Mesothelial cell of epicardium (in vitro differentiated cells): ENCODE results near the gene BAK1. TPM values are rescaled to one million over a fixed set of nuclear protein-coding genes. Genes with fewer than 3 reads are reported as not detected.

Experiments used
- DNase-seq, 2 experiments: peaks; one replicate each; pipeline ENCODE4 v3.0.0; 2021; ENCODE audit warnings: low spot score in 2 of 2; ENCODE audit not compliant: unreplicated experiment in 2 of 2
- H3K27ac Mint-ChIP-seq: 2 replicates; pipeline ENCODE4 v1.8.0; 2021; ENCODE audit warnings: mixed read lengths
- H3K27me3 Mint-ChIP-seq: 2 replicates; pipeline ENCODE4 v1.8.0; 2021; ENCODE audit warnings: low read depth, mixed read lengths
- H3K36me3 Mint-ChIP-seq: 2 replicates; pipeline ENCODE4 v1.8.0; 2021; ENCODE audit warnings: mixed read lengths
- H3K4me1 Mint-ChIP-seq: 2 replicates; pipeline ENCODE4 v1.8.0; 2021; ENCODE audit warnings: mixed read lengths
- H3K4me3 Mint-ChIP-seq: 2 replicates; pipeline ENCODE4 v1.8.0; 2021; ENCODE audit warnings: mild to moderate bottlenecking, moderate library complexity, mixed read lengths
- H3K9me3 Mint-ChIP-seq: 2 replicates; pipeline ENCODE4 v1.8.0; 2021; ENCODE audit warnings: mixed read lengths
- total RNA-seq: library from RNA; stranded (reverse); gene quantifications from 3 replicates; pipeline ENCODE4 v1.2.1, GENCODE V29; 2021
- TF ChIP-seq, protein P1 (sequence below): fragments of 200-600 bp; sonication (generic); IDR thresholded peaks from one replicate; pipeline ENCODE4 v1.5.0; 2021; ENCODE audit warnings: antibody characterized with exemption; ENCODE audit not compliant: unreplicated experiment

Gene BAK1
- total RNA-seq, 1 donor from 2014 or later = 15.0 TPM

DNA sequence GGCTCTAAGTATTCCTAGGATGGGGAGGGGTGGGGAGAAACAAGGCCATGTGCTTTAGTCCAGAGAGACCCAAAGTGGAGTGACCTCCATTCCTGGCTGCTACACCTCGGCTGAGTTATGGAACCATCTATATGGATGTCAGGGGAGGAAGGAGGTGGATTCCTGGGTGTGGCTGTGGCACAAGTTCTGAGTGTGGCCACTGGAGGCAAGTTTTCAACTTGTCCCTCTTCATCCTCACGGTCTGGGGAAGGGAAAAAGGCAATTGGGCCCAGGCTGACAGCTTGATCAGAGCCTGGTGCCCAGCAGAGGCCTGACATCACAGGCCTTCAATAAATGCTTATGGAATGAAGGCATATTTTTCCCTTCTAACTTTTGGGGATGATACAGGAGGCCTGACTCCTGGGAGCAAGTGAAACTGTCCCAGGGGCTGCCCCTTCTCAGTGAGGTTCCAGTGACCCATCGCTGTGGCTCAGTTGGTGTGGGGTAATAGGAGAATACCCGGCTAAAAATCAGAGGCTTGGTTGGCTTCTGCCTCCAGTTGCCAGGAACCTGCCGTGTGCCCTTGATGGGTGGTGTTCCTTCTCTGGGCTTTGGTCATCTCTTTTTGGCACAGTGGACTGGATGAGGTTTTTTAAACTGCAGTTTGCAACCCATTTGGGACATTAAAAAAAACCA, 39.2 kb upstream of the BAK1 start:
- H3K4me3 Mint-ChIP-seq = peak overlapping the region; percentile 85
- TF ChIP-seq, protein P1, sequence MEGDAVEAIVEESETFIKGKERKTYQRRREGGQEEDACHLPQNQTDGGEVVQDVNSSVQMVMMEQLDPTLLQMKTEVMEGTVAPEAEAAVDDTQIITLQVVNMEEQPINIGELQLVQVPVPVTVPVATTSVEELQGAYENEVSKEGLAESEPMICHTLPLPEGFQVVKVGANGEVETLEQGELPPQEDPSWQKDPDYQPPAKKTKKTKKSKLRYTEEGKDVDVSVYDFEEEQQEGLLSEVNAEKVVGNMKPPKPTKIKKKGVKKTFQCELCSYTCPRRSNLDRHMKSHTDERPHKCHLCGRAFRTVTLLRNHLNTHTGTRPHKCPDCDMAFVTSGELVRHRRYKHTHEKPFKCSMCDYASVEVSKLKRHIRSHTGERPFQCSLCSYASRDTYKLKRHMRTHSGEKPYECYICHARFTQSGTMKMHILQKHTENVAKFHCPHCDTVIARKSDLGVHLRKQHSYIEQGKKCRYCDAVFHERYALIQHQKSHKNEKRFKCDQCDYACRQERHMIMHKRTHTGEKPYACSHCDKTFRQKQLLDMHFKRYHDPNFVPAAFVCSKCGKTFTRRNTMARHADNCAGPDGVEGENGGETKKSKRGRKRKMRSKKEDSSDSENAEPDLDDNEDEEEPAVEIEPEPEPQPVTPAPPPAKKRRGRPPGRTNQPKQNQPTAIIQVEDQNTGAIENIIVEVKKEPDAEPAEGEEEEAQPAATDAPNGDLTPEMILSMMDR = no peak
- no peaks in the 10 kb centered on the region for H3K36me3 Mint-ChIP-seq
- no peak for DNase-seq
- peaks cover 56% of the 10 kb centered on the region for H3K27me3 Mint-ChIP-seq
- no peaks in the 10 kb centered on the region for H3K9me3 Mint-ChIP-seq
- H3K27ac Mint-ChIP-seq = no peak overlapping the region
- H3K4me1 Mint-ChIP-seq = peaks cover 15% of the 10 kb centered on the region

DNA sequence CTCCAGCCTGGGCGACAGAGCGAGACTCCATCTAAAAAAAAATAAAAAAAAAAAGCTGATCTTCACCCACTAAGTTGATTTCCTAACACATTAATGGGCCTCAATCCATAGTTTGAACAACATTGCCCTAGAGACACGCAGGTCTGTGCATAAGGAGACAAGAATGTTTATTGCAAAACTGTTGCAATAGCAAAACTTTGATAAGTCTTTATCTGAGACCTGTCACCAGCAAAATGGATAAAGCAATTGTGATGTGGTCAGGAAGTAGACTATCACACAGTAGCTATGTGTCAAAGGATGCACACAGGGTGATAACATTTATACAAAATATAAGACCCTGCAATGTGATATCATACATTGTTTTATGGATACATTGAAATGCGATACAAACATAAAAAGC, 36.8 kb upstream of the BAK1 start:
- Mint-ChIP-seq H3K4me1 (peaks cover 12% of the 10 kb centered on the region), H3K36me3 (no peaks in the 10 kb centered on the region), H3K27ac (no peak overlapping the region), H3K27me3 (peaks cover 33% of the 10 kb centered on the region), H3K4me3 (no peak overlapping the region), H3K9me3 (no peaks in the 10 kb centered on the region)
- TF ChIP-seq, protein P1 = no peak
- DNase-seq = no peak

DNA sequence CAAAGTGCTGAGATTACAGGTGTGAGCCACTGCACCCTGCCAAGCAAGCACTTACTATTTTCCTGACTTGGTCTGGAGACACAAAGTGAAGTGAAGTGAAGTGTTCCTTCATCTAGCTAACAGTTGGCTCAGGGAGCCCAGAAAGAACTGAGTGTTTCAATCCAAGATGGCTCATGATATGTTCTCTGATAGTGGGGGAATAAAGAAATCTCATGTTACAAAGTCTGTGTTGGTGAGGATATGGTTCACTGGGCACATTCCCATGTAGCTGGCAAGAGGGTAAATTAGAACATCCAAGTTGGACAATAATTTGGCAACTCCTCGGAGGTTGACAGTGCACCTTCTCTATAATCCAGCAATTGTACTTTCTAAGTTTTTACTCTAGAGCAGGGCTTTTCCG, 36.0 kb upstream of the BAK1 start:
- no peak overlapping the region for H3K27ac Mint-ChIP-seq
- H3K4me1 Mint-ChIP-seq = peaks cover 14% of the 10 kb centered on the region
- H3K9me3 Mint-ChIP-seq = no peaks in the 10 kb centered on the region
- no peak overlapping the region for H3K4me3 Mint-ChIP-seq
- H3K36me3 Mint-ChIP-seq = no peaks in the 10 kb centered on the region
- peaks cover 28% of the 10 kb centered on the region for H3K27me3 Mint-ChIP-seq
- TF ChIP-seq, protein P1 = no peak
- DNase-seq = no peak

DNA sequence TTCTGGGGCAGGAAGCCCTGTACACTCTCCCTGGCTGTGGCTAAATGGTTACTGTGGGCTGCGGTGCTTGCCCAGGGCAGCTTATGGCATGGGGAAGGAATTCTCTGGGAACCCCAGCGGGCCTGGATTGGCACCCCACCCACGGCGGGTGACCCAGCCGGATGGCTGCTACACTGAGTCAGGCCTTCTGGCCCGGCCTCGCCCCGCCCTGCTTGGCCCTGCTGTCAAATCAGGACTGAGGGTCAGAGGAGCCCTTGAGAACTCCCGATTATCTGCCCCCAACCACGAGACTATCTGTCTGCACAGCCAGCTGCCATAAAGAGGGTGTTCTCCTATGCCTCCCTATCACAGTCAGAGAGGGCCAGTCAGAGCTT, 33.7 kb upstream of the BAK1 start:
- H3K9me3 Mint-ChIP-seq = no peaks in the 10 kb centered on the region
- H3K4me3 Mint-ChIP-seq = no peak overlapping the region
- no peaks in the 10 kb centered on the region for H3K36me3 Mint-ChIP-seq
- no peak for DNase-seq
- peaks cover 10% of the 10 kb centered on the region for H3K27me3 Mint-ChIP-seq
- H3K4me1 Mint-ChIP-seq = peaks cover 25% of the 10 kb centered on the region
- H3K27ac Mint-ChIP-seq = no peak overlapping the region
- TF ChIP-seq, protein P1 = no peak

DNA sequence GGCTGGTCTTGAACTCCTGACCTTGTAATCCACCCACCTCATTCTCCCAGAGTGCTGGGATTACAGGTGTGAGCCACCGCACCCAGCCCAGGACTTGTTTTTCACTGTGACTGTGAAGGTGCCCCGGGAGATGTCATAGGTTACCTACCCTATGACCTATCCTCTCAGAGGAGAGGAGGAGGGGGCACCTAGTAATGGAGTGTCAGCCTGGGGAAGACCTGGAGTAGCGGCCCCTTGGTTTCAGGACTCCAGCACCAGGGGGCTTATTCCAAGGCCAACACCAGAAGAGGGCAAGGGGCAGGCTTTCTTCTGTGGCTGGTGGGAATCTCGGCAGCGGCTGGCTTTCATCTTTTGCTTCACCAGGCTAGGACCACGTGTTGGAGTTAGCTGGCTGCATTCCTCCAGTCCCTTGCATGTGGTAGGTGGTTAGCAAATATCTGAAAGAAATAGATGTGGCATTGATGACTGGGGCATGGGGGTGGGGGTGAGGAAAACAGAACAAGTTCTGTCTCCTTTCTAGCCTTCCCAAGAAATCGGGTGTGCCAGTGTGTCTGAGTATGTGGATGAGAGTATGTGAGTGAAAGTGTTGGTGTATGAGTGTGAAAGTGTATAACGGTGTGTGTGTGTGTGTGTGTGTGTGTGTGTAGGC, 33.2 kb upstream of the BAK1 start:
- Mint-ChIP-seq H3K36me3 (no peaks in the 10 kb centered on the region), H3K4me1 (peaks cover 25% of the 10 kb centered on the region), H3K27me3 (peaks cover 4% of the 10 kb centered on the region), H3K4me3 (no peak overlapping the region), H3K9me3 (no peaks in the 10 kb centered on the region), H3K27ac (no peak overlapping the region)
- TF ChIP-seq, protein P1 = no peak
- DNase-seq = no peak
